K562 (cell line): ENCODE measurements around the gene BTRC. TPM values are rescaled to one million over a fixed set of nuclear protein-coding genes. Genes with fewer than 3 reads are reported as not detected.

Source experiments
- ATAC-seq: fragments of 200-7000 bp; cut with Tn5 transposase; 3 replicates; pipeline ENCODE4 v1.9.1; 2020; ENCODE audit warnings: moderate library complexity
- BruUV-seq: library from RNA; stranded (reverse); fragments of 400-500 nt; replicated peaks from 2 replicates; lab custom pipeline; 2021; lab: Mats Ljungman, UMichigan
- CTCF ChIA-PET: fragments of 300-600 bp; formaldehyde crosslinking; extraction: SDS; loops from one replicate; lab custom pipeline; 2021; ENCODE audit warnings: low intra/inter-chr PET ratio; lab: Yijun Ruan, JAX
- POLR2A ChIA-PET: fragments of 300-600, 350-650 bp; sonication (Branson Sonifier 250); formaldehyde crosslinking; extraction: SDS; loops from one replicate; lab custom pipeline; 2021; ENCODE audit warnings: antibody characterized with exemption, inconsistent platforms; lab: Yijun Ruan, JAX
- DNase-seq, 4 experiments: peaks; one replicate each; pipeline versions ENCODE4 v3.0.0 to v3.0.0-alpha.2; 2011 to 2018; ENCODE audit warnings: low spot score in 3 of 4, mixed read lengths in 3 of 4; ENCODE audit errors: extremely low read depth in 1 of 4
- FAIRE-seq: peaks from 2 replicates; lab custom pipeline; 2011; peaks lifted over from hg19 to GRCh38; lab: Jason Lieb, UNC
- H2AFZ ChIP-seq: 2 replicates; pipeline ENCODE4 v1.6.0; 2011; ENCODE audit warnings: low read depth, low read length, control low read depth, inconsistent platforms
- H3K27ac ChIP-seq: fragments of 200-600 bp; 3 replicates; pipeline ENCODE4 v1.8.0; 2011; ENCODE audit warnings: low read depth, mild to moderate bottlenecking, control low read depth, inconsistent platforms, low read length, moderate library complexity, mixed read lengths; ENCODE audit errors: extremely low read depth
- H3K27me3 ChIP-seq, 2 experiments: fragments of 300-600 bp in 1 of 2; 2 replicates in 1 of 2; 3 replicates in 1 of 2; pipeline versions ENCODE4 v1.6.0 to v1.8.0; 2011; ENCODE audit warnings: inconsistent platforms in 2 of 2, low read length in 2 of 2, mild to moderate bottlenecking in 1 of 2, mixed read lengths in 1 of 2, moderate library complexity in 1 of 2; ENCODE audit not compliant: control insufficient read depth in 2 of 2, insufficient read depth in 2 of 2
- H3K36me3 ChIP-seq: fragments of 300-600 bp; 3 replicates; pipeline ENCODE4 v1.8.0; 2011; ENCODE audit warnings: mild to moderate bottlenecking, low read length, inconsistent platforms; ENCODE audit not compliant: control insufficient read depth, insufficient read depth
- H3K4me1 ChIP-seq, 2 experiments: fragments of 200-600 bp in 1 of 2; replicated peaks in 1 of 2; 2 replicates in 1 of 2; 3 replicates in 1 of 2; pipeline versions ENCODE4 v1.5.1 to v1.8.0; 2011; ENCODE audit warnings: inconsistent platforms in 2 of 2, low read length in 2 of 2, mild to moderate bottlenecking in 1 of 2, mixed read lengths in 1 of 2, moderate library complexity in 1 of 2; ENCODE audit not compliant: control insufficient read depth in 2 of 2, insufficient read depth in 2 of 2
- H3K4me2 ChIP-seq: 2 replicates; pipeline ENCODE4 v1.6.1; 2011; ENCODE audit warnings: low read length, control low read depth, inconsistent platforms, mixed read lengths; ENCODE audit not compliant: insufficient read depth
- H3K4me3 ChIP-seq: fragments of 200-600 bp; sonication (generic), shearing (Covaris generic); 2 replicates; pipeline ENCODE4 v1.5.1; 2016; ENCODE audit warnings: control low read depth, inconsistent platforms
- H3K79me2 ChIP-seq: fragments of 200-600 bp; 3 replicates; pipeline ENCODE4 v1.8.0; 2011; ENCODE audit warnings: low read length, inconsistent platforms; ENCODE audit not compliant: control insufficient read depth, insufficient read depth
- H3K9ac ChIP-seq, 2 experiments: 2 replicates each; pipeline versions ENCODE4 v1.6.0 to v1.6.1; 2011; ENCODE audit warnings: low read depth in 2 of 2, low read length in 2 of 2, control low read depth in 1 of 2, inconsistent platforms in 1 of 2, mild to moderate bottlenecking in 1 of 2, mixed read lengths in 1 of 2; ENCODE audit not compliant: insufficient read depth in 1 of 2
- H3K9me1 ChIP-seq: one replicate; pipeline ENCODE4 v1.6.0; 2011; ENCODE audit warnings: inconsistent platforms, mild to moderate bottlenecking, low read length, moderate library complexity; ENCODE audit not compliant: control insufficient read depth, insufficient read depth
- H3K9me3 ChIP-seq: replicated peaks from 2 replicates; pipeline ENCODE4 v1.5.1; 2011; ENCODE audit warnings: low read depth, low read length, inconsistent platforms; ENCODE audit not compliant: control insufficient read depth, insufficient read depth
- H4K20me1 ChIP-seq: replicated peaks from 2 replicates; pipeline ENCODE4 v1.6.1; 2011; ENCODE audit warnings: low read length, inconsistent platforms, mixed read lengths; ENCODE audit not compliant: control insufficient read depth, insufficient read depth
- HEY1 ChIP-seq: fragments of 250-450 bp; sonication (Bioruptor Pico); IDR thresholded peaks from 2 replicates; pipeline ENCODE4 v1.5.0; 2020; ENCODE audit warnings: mild to moderate bottlenecking, moderate library complexity, borderline replicate concordance
- MEIS2 ChIP-seq: fragments of 450-650 bp; IDR thresholded peaks from 2 replicates; pipeline ENCODE4 v1.6.1; 2014; ENCODE audit warnings: mild to moderate bottlenecking; ENCODE audit not compliant: partially characterized antibody
- RAD21 ChIP-seq, 2 experiments: fragments of 250-450 bp in 1 of 2; fragments of 450-650 bp in 1 of 2; sonication (Bioruptor Pico) in 1 of 2; formaldehyde crosslinking in 1 of 2; IDR thresholded peaks in 1 of 2; conservative IDR thresholded peaks in 1 of 2; 2 replicates each; pipeline versions ENCODE4 v1.4.0 to v1.8.0; 2020 to 2022; ENCODE audit warnings: mild to moderate bottlenecking in 2 of 2, moderate library complexity in 1 of 2
- SRSF7 ChIP-seq: fragments of 200-400 bp; formaldehyde crosslinking; optimal IDR thresholded peaks from 2 replicates; pipeline ENCODE3; 2017; ENCODE audit warnings: mild to moderate bottlenecking, low read depth, low read length
- ZFPM2 ChIP-seq: fragments of 250-450 bp; sonication (Bioruptor Pico); IDR thresholded peaks from 2 replicates; pipeline ENCODE4 v1.5.1; 2022; ENCODE audit warnings: mild to moderate bottlenecking
- WGBS: fragments of 100-300 bp; shearing (Covaris generic); methylation state at CpG from one replicate; pipeline ENCODE4 v1.1.6; 2016; ENCODE audit warnings: low coverage, mixed read lengths; ENCODE audit not compliant: insufficient coverage; ENCODE audit errors: missing lambda C conversion rate; 5-methylcytosine and 5-hydroxymethylcytosine counted together
- in situ Hi-C: fragments of 300-500 bp; cut with MboI; formaldehyde crosslinking; loops from 4 replicates; pipeline ENCODE4 v1.15.0; 2018; ENCODE audit warnings: inconsistent platforms, mixed read lengths
- intact Hi-C: fragments of 100-400 bp; cut with micrococcal nuclease; formaldehyde crosslinking; loops from 2 replicates; pipeline ENCODE4 v1.14.2; 2022
- polyA plus RNA-seq, 8 experiments: library from polyadenylated mRNA; depleted of rRNA in 4 of 8; stranded (reverse) in 5 of 8; unstranded in 3 of 8; fragments of >200 nt; fragmentation: Nextera tagmentation in 2 of 8; fragmentation: Illumina TruSeq in 1 of 8; extraction: Ambion mirVana in 2 of 8; extraction: Trizol in 1 of 8; gene quantifications; 2 replicates each; pipeline versions ENCODE4 v1.2.1 to v1.2.3, GENCODE V29; 2011 to 2014; ENCODE audit warnings: inconsistent platforms in 1 of 8, missing spikeins in 1 of 8
- total RNA-seq, 7 experiments: library from RNA; depleted of rRNA in 6 of 7; stranded (reverse); fragments of >200 nt in 6 of 7; fragmentation: Illumina TruSeq in 2 of 7; extraction: Trizol in 2 of 7; gene quantifications; 2 replicates each; pipeline versions ENCODE4 v1.2.1 to v1.2.3, GENCODE V29; 2011 to 2021; ENCODE audit warnings: low replicate concordance in 1 of 7
- TF ChIP-seq, protein P1 (sequence below): fragments of 450-650 bp; IDR thresholded peaks from 2 replicates; pipeline ENCODE4 v1.6.1; 2016

BTRC gene
- total and polyA plus RNA-seq, 9 of the 15 experiments (the other 6 are each of a cell fraction or from before 2014, with no cell fraction given) = 1.6 to 15.4 (median 7.0) TPM

DNA sequence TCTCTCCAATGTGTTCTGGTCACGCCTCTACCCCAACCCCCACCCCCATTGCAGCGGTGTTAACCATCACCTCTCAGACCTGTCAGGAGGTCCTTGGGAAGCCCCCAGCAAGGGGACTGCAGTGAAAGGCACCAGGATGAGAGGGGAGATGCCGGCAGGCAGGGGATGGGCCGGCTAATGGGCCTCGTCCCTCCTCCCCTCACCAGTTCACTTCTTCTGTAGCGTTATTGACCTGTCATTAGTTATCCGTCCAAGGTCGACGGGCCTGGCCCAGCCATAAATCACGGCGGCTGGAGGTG lies 215.3 kb downstream of the BTRC start:
- Histone ChIP-seq H3K4me2 (peak overlapping the region; percentile 88; the same call in 1 of the 2 replicates), H3K9me1 (no peaks in the 10 kb centered on the region), H3K27ac (no peak overlapping the region), H4K20me1 (no peaks in the 10 kb centered on the region), H3K36me3 (no peaks in the 10 kb centered on the region), H3K27me3 (no peaks in the 10 kb centered on the region), H2AFZ (0 out of 2 replicates have a peak overlapping the region, but pooled peaks have one; percentile 90), H3K4me3 (no peak overlapping the region), H3K9ac (no peak overlapping the region), H3K4me1 (peaks cover 13 to 43% of the 10 kb centered on the region in 2 experiments; a peak in 4 of 5 replicates), H3K9me3 (no peaks in the 10 kb centered on the region; the same call in 1 of the 2 replicates), H3K79me2 (no peaks in the 10 kb centered on the region)
- FAIRE-seq = no peak
- no peak for DNase-seq
- BruUV-seq = no TSS peak
- TF ChIP-seq RAD21 (CRISPR knock-in tag; conservative IDR thresholded peaks at IDR 0.05 in 1 of 2, IDR thresholded peaks at IDR 0.05 in 1 of 2) (no peak), SRSF7 (no peak), HEY1 (CRISPR knock-in tag) (no peak), MEIS2 (peak; percentile 32), ZFPM2 (CRISPR knock-in tag) (no peak)
- TF ChIP-seq, protein P1, sequence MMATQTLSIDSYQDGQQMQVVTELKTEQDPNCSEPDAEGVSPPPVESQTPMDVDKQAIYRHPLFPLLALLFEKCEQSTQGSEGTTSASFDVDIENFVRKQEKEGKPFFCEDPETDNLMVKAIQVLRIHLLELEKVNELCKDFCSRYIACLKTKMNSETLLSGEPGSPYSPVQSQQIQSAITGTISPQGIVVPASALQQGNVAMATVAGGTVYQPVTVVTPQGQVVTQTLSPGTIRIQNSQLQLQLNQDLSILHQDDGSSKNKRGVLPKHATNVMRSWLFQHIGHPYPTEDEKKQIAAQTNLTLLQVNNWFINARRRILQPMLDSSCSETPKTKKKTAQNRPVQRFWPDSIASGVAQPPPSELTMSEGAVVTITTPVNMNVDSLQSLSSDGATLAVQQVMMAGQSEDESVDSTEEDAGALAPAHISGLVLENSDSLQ = 0 out of 2 replicates have a peak, but pooled peaks have one; percentile 23
- WGBS = 14% methylated on average over 10 of the region's 11 CpGs
- no peak for ATAC-seq
- ChIA-PET CTCF (interaction anchor here (1.8 kb wide), 1 partner anchor 355 kb away, joined by 8 read pairs; no protein-coding TSS in a partner anchor), POLR2A (no interaction called here)
- intact Hi-C loops (loop anchor here (5.0 kb wide), 1 partner anchor 357 kb away; no protein-coding TSS in a partner anchor), in situ Hi-C loops (loop anchor here (5.0 kb wide), 1 partner anchor 267 kb away; no protein-coding TSS in a partner anchor)
